SHP77 treated with DMSO at 0.1 percent for 48 hours (cell line): Measurements from ENCODE around the gene CAMK1D.

ENCODE experiments used
- DNase-seq: peaks from one replicate; lab custom pipeline; 2025; lab: John Stamatoyannopoulos, UW

Gene CAMK1D

DNA sequence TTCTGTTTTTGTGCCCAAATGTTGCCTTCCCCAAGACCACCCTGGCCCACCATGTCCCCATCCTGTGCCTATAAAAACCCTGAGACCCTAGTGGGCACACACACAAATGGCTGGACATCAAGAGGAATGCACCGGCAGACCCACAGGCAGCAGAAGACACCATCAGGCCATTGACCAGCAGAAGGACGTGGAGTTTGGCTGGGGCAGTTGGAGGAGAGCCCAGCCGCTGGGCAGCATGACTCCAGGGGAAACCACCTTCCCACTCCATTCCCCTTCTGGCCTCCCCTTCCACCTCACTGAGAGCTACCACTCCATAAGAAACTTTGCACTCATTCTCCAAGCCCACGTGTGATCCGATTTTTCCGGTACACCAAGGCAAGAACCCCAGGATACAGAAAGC, 309.2 kb downstream of the CAMK1D start:
- DNase-seq = no peak

DNA sequence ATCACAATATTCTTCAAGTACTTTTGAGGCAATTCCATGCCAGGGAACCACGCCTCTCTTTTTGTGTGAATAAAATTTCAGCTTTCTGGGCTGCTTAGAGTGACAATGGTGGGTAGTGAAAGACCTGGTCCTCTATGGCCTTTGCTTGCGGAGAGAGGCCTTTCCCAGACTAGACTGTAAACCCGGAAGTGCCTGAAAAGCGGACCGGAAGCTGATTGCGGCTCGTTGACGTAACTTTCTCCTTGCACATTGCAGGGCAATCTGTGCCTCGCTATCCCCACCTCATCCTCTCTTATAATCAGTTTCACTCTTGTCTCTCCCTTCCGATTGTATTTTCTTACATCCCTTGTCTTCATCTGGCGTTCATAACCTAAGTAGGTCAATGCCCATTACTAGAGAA, 310.4 kb downstream of the CAMK1D start:
- no peak for DNase-seq

DNA sequence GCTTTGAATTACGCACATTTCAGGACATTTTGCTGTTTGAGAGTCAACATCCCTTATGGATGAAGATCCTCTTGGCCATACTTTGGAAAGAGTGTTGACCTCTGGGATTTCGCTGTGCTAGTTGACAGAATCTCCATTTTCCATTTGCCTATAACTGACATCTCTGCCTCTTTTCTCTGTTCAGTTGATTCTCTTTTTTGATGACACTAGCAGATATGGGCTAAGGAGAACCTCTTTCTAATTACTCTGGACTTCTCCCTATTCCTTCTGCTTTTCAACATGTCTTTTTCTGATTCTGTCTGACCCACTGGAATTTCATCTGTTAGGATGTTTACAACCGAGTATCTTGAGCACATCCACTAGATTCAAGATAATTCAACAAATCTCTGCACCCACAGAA, 311.5 kb downstream of the CAMK1D start:
- no peak for DNase-seq

DNA sequence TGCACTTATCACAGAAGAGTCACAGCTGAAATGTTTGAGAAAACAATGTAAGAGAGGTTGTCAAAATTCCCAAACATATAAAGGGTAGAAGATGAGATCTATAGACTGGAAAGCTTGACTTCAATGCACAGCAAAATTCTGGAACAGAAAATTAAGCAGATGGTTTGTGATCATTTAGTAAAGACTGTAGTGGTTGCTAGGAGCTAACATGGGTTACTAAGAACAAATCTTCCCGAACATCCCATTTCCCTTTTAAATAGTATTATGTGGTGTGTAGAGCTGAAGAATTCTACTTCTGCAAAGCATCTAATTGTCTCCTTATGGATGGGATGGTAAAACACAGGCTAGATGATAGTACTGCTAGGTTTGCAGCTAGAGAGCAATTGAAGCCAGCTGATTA, 312.3 kb downstream of the CAMK1D start:
- no peak for DNase-seq

GRCh38 chr10:12663863-12664262, 314.5 kb downstream of the CAMK1D start:
- no peak for DNase-seq

- no peak for DNase-seq
These were observed 316.2 kb downstream of the CAMK1D start for GRCh38 chr10:12665501-12665900.

- DNase-seq = no peak
These were observed 317.7 kb downstream of the CAMK1D start for GRCh38 chr10:12667052-12667451.

DNA sequence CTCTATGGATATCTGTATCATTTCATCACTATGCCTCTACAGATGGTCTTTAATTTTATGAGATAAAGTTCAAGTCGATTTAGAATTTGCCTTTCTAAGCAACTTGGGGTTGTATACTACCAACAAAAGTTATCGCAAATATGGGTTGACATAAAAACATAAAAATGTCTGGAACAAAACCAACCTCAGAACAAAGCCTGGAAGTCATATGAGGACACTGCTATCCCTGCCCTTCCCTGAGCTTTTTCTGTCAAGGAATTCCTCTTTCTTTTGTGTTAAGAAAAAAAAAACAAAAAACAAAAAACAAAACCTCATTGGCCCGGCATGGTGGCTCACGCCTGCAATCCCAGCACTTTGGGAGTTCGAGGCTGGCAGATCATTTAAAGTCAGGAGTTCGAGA, 319.3 kb downstream of the CAMK1D start:
- DNase-seq = no peak

- no peak for DNase-seq
These were observed 320.7 kb downstream of the CAMK1D start for GRCh38 chr10:12670004-12670403.

- DNase-seq = no peak
These were observed 325.8 kb downstream of the CAMK1D start for GRCh38 chr10:12675186-12675585.

GRCh38 chr10:12679636-12680035, 330.3 kb downstream of the CAMK1D start:
- no peak for DNase-seq

GRCh38 chr10:12681252-12681651, 331.9 kb downstream of the CAMK1D start:
- DNase-seq = no peak

GRCh38 chr10:12684784-12685183, 335.4 kb downstream of the CAMK1D start:
- no peak for DNase-seq

DNA sequence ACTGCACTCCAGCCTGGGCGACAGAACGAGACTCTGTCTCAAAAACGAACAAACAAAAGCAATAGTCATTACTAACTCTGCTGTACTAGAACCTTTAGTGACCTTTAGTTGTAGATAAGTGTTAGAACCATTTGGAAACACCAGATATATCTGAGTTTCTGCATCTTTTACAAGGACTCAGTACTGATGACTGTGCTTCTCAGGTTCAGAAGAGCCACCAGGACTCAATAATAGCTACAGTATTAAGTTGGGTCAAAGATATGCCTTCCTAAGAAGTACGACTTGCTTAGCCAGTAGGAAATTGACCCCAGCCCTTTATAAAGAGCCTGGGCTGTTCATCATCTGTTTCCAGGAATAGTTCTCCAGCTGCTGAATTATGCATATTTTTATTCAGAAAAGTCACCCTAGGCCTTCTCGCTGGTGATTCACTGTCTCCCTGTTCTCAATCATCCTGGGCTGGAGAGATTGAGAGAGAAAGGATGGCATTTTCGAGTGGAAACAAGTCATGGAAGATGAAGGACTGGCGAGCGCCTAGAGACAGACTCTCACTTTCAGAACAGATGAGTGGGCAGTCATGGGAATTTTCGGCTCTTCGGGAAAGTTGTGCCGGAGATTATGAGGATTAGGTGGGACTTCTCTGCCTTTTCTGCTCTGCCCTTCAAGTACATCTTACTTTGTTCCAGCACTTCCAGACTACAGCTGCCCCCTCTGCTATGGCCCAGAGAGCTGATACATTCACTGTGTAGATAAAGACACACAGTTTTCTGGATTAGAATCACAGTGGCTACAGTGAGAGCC, 336.1 kb downstream of the CAMK1D start:
- no peak for DNase-seq

- no peak for DNase-seq
These were observed 338.6 kb downstream of the CAMK1D start for GRCh38 chr10:12687996-12688395.

DNA sequence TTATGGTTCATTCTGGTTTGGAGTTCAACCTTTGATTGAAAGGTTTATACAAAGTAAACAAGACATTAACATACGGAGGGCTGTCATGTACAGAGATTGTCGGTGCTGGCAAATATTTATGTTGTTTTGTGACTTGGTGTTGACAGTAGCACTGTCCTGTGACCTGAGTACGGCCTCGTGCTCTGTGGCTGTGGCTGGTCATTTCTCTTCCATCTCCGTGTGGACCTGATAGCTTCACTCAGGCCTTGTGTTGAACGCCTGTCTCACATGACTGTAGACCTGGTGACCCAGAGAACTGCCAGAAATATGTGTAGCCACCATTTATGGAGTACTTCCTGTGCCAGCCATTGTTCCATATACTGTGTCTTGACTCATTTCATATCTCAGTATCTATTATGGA, 340.5 kb downstream of the CAMK1D start:
- no peak for DNase-seq

- DNase-seq = no peak
These were observed 341.3 kb downstream of the CAMK1D start for GRCh38 chr10:12690525-12691126.

- no peak for DNase-seq
These were observed 342.2 kb downstream of the CAMK1D start for GRCh38 chr10:12691596-12691995.

GRCh38 chr10:12697764-12698163, 348.4 kb downstream of the CAMK1D start:
- DNase-seq = no peak

GRCh38 chr10:12699258-12699700, 349.9 kb downstream of the CAMK1D start:
- no peak for DNase-seq

- no peak for DNase-seq
These were observed 350.6 kb downstream of the CAMK1D start for GRCh38 chr10:12699781-12700556.

DNA sequence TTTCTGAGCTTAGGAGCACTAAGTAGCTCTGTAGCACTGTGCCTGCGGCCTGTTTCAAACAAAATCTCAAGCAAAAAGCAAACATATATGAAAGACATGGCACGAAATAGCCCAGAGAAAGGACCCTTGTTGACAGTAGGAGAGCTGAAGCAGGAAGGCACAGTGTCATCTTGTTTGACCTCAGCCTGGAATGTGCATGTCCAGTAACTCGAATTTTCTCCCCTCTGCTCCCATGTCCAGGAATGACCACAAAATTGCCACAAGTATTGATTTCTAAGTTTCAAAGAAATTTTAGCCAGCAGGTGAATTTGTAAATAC, 351.2 kb downstream of the CAMK1D start:
- DNase-seq = no peak

DNA sequence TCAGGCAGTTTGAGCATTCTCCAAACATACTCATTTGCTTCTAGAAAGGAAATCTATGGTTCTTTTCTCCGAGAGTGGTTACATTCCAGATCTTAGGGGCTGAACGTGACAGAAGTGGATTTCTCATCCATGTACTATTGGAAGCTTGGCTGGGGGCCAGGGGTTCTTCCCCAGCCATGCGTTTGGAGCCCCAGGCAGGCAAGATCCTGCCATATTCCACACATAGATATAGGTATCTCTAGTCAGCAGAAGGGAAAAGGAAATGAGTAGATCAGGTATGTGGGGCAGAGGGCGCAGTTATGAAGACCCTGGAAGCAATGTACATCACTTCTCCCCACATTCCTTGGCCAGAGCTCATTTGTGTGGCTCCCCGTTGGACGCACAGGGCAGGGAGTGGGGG, 352.3 kb downstream of the CAMK1D start:
- DNase-seq = no peak
